H1 (cell line): ENCODE results near the gene CCNH. TPM values are rescaled to one million over a fixed set of nuclear protein-coding genes. Genes with fewer than 3 reads are reported as not detected.

ENCODE experiments used
- ATF2 ChIP-seq: IDR thresholded peaks from 2 replicates; pipeline ENCODE4 v1.6.1; 2012; ENCODE audit warnings: low read length, inconsistent platforms
- ATF3 ChIP-seq: IDR thresholded peaks from 2 replicates; pipeline ENCODE4 v1.6.1; 2011; ENCODE audit warnings: low read depth, mild to moderate bottlenecking, low read length; ENCODE audit not compliant: insufficient read depth
- BACH1 ChIP-seq: IDR thresholded peaks from 2 replicates; pipeline ENCODE4 v1.6.1; 2012; ENCODE audit warnings: low read length, improper control_type of control experiment
- BCL11A ChIP-seq, 2 experiments: IDR thresholded peaks; one replicate each; pipeline ENCODE4 v1.6.1; 2011; ENCODE audit warnings: low read depth in 2 of 2, low read length in 2 of 2, mild to moderate bottlenecking in 2 of 2
- CBX8 ChIP-seq: fragments of 300-800, 300-1000 bp; sonication (generic); IDR thresholded peaks from 2 replicates; pipeline ENCODE4 v1.7.1; 2016; ENCODE audit warnings: low read depth, low read length, borderline replicate concordance
- CEBPB ChIP-seq: IDR thresholded peaks from 2 replicates; pipeline ENCODE4 v1.6.1; 2012; ENCODE audit warnings: low read depth, low read length
- CREB1 ChIP-seq: IDR thresholded peaks from 2 replicates; pipeline ENCODE4 v1.6.1; 2012; ENCODE audit warnings: inconsistent platforms
- EGR1 ChIP-seq: IDR thresholded peaks from 2 replicates; pipeline ENCODE4 v1.6.1; 2011; ENCODE audit warnings: low read depth, low read length, borderline replicate concordance
- EZH2 ChIP-seq: fragments of 200-600 bp; sonication (generic); IDR thresholded peaks from 2 replicates; pipeline ENCODE4 v1.7.1; 2012; ENCODE audit warnings: low read depth, mild to moderate bottlenecking, moderate library complexity, low read length, inconsistent platforms; ENCODE audit not compliant: severe bottlenecking
- FOSL1 ChIP-seq: IDR thresholded peaks from 2 replicates; pipeline ENCODE4 v1.6.1; 2011; ENCODE audit warnings: mild to moderate bottlenecking, low read depth, low read length, moderate library complexity; ENCODE audit not compliant: insufficient read depth
- HDAC6 ChIP-seq: IDR thresholded peaks from one replicate; pipeline ENCODE4 v1.7.1; 2012; ENCODE audit warnings: low read depth, mild to moderate bottlenecking, inconsistent platforms, low read length, moderate library complexity
- JUN ChIP-seq: IDR thresholded peaks from 2 replicates; pipeline ENCODE4 v1.6.1; 2011; ENCODE audit warnings: low read depth, mild to moderate bottlenecking, improper control_type of control experiment, low read length
- KDM1A ChIP-seq: fragments of 200-600, 300-600 bp; sonication (generic); IDR thresholded peaks from 2 replicates; pipeline ENCODE4 v1.7.1; 2016; ENCODE audit warnings: mild to moderate bottlenecking, low read length, borderline replicate concordance
- POLR2A ChIP-seq, 2 experiments: IDR thresholded peaks; 1 replicate in 1 of 2; 2 replicates in 1 of 2; pipeline ENCODE4 v1.6.1; 2011; ENCODE audit warnings: low read depth in 2 of 2, low read length in 2 of 2, mild to moderate bottlenecking in 2 of 2; ENCODE audit errors: control extremely low read depth in 1 of 2
- RFX5 ChIP-seq: IDR thresholded peaks from 2 replicates; pipeline ENCODE4 v1.6.1; 2011; ENCODE audit warnings: low read depth, low read length, improper control_type of control experiment, borderline replicate concordance
- RNF2 ChIP-seq: fragments of 200-900, 300-1000 bp; sonication (generic); IDR thresholded peaks from 2 replicates; pipeline ENCODE4 v1.7.1; 2016; ENCODE audit warnings: borderline replicate concordance, low read depth, mild to moderate bottlenecking, antibody characterized with exemption, low read length; ENCODE audit not compliant: poor library complexity, severe bottlenecking; ENCODE audit errors: missing control alignments
- SIRT6 ChIP-seq: IDR thresholded peaks from one replicate; pipeline ENCODE4 v1.7.1; 2012; ENCODE audit warnings: low read length, inconsistent platforms
- SP1 ChIP-seq: IDR thresholded peaks from 2 replicates; pipeline ENCODE4 v1.6.1; 2011; ENCODE audit warnings: low read depth, low read length
- SP4 ChIP-seq: IDR thresholded peaks from 2 replicates; pipeline ENCODE4 v1.6.1; 2012; ENCODE audit warnings: low read length, inconsistent platforms
- SUZ12 ChIP-seq: fragments of 200-600 bp; sonication (generic); IDR thresholded peaks from 2 replicates; pipeline ENCODE4 v1.6.1; 2012; ENCODE audit warnings: mild to moderate bottlenecking, inconsistent platforms, low read length, moderate library complexity, mixed read lengths
- TAF7 ChIP-seq: optimal IDR thresholded peaks from 2 replicates; pipeline ENCODE3; 2011; ENCODE audit warnings: low read depth, mild to moderate bottlenecking, inconsistent platforms, low read length, moderate library complexity, borderline replicate concordance
- TCF12 ChIP-seq: IDR thresholded peaks from 2 replicates; pipeline ENCODE4 v1.6.1; 2011; ENCODE audit warnings: low read depth, mild to moderate bottlenecking, low read length
- YY1 ChIP-seq: IDR thresholded peaks from 2 replicates; pipeline ENCODE4 v1.6.1; 2011; ENCODE audit warnings: low read depth, mild to moderate bottlenecking, low read length
- polyA plus RNA-seq, 7 experiments: library from polyadenylated mRNA; depleted of rRNA in 3 of 7; stranded (reverse) in 5 of 7; unstranded in 2 of 7; fragments of >200 nt in 5 of 7; fragments of 200-250 nt in 2 of 7; gene quantifications; 1 replicate in 5 of 7; 2 replicates in 1 of 7; 4 replicates in 1 of 7; pipeline versions ENCODE4 v1.2.1 to v1.2.3, GENCODE V29; 2011 to 2013; ENCODE audit warnings: missing spikeins in 2 of 7, mixed read lengths in 2 of 7
- total RNA-seq: library from RNA; stranded (reverse); fragmentation: NEBNext Ultra II Directional; extraction: Animal tissue kit (Norgen Biotek cat#: 25700); gene quantifications from 2 replicates; pipeline ENCODE4 v1.2.1, GENCODE V29; 2021

The CCNH gene
- total and polyA plus RNA-seq, 2 of the 8 experiments (the other 6 are each of a cell fraction or from before 2014, with no cell fraction given), result 38.2 to 41.8 TPM

- peak; percentile 99 for TF ChIP-seq CREB1
- no peak for TF ChIP-seq RFX5
- TF ChIP-seq HDAC6, result no peak
- no peak for TF ChIP-seq KDM1A
- no peak for TF ChIP-seq RNF2
- TF ChIP-seq BACH1, result no peak
- no peak for TF ChIP-seq JUN
- TF ChIP-seq SP1, result peak; percentile 74
- no peak for TF ChIP-seq TCF12
- TF ChIP-seq FOSL1, result no peak
- TF ChIP-seq YY1, result no peak
- TF ChIP-seq SUZ12, result no peak
- 0 out of 2 replicates have a peak, but pooled peaks have one; percentile 37 for TF ChIP-seq SP4
- no peak for TF ChIP-seq CBX8
- TF ChIP-seq SIRT6, result no peak
- TF ChIP-seq TAF7, result peak; percentile 44
- peak; percentile 70 for TF ChIP-seq ATF2
- no peak for TF ChIP-seq CEBPB
- TF ChIP-seq EZH2, result no peak
- peak; percentile 68 to 89 for TF ChIP-seq POLR2A (IDR thresholded peaks at IDR 0.05; ENCODE audit: control extremely low read depth in 1 of 2, low read depth in 2 of 2, low read length in 2 of 2)
- TF ChIP-seq ATF3, result peak; percentile 78; the same call in 1 of the 2 replicates
- TF ChIP-seq BCL11A (IDR thresholded peaks at IDR 0.05; ENCODE audit: low read depth in 2 of 2, low read length in 2 of 2), result no peak
- no peak for TF ChIP-seq EGR1
These were observed at the start of gene CCNH (continued) for GRCh38 chr5:87412630-87413342.
